Neural progenitor cell (in vitro differentiated cells): Measurements from ENCODE around the gene PCNX4. TPM values are rescaled to one million over a fixed set of nuclear protein-coding genes. Genes with fewer than 3 reads are reported as not detected.
A peak's percentile ranks its signal among the peaks of the same experiment; 100 is the strongest.
"Not testable (repeated sequence)": the region's sequence is repeated elsewhere in the genome, so short reads cannot be mapped to it uniquely, and the experiment has no call there.

Experiments
- DNase-seq: peaks from one replicate; pipeline ENCODE4 v3.0.0-alpha.2; 2016; ENCODE audit warnings: low spot score
- H2AFZ ChIP-seq: fragments of 200-600 bp; sonication (generic); replicated peaks from 2 replicates; pipeline ENCODE4 v1.6.1; 2016; ENCODE audit warnings: antibody characterized with exemption
- H3F3A ChIP-seq: fragments of 200-600 bp; sonication (generic); 2 replicates; pipeline ENCODE4 v1.6.1; 2016; ENCODE audit warnings: antibody characterized with exemption, low read depth
- H3K27ac ChIP-seq: fragments of 200-600 bp; sonication (generic); 2 replicates; pipeline ENCODE4 v1.5.1; 2016; ENCODE audit warnings: mild to moderate bottlenecking
- H3K27me3 ChIP-seq: fragments of 200-600 bp; sonication (generic); 2 replicates; pipeline ENCODE4 v1.6.1; 2016; ENCODE audit warnings: mild to moderate bottlenecking, moderate library complexity
- H3K36me3 ChIP-seq: fragments of 200-600 bp; sonication (generic); 2 replicates; pipeline ENCODE4 v1.5.1; 2016
- H3K4me1 ChIP-seq: fragments of 200-600 bp; sonication (generic); 2 replicates; pipeline ENCODE4 v1.6.1; 2016; ENCODE audit warnings: mixed run types
- H3K4me2 ChIP-seq: fragments of 200-600 bp; sonication (generic); 2 replicates; pipeline ENCODE4 v1.6.1; 2016
- H3K4me3 ChIP-seq: fragments of 200-600 bp; sonication (generic); 2 replicates; pipeline ENCODE4 v1.5.1; 2016
- H3K79me2 ChIP-seq: fragments of 200-600 bp; sonication (generic); 2 replicates; pipeline ENCODE4 v1.6.1; 2016; ENCODE audit warnings: low read depth
- H3K9ac ChIP-seq: fragments of 200-600 bp; sonication (generic); 2 replicates; pipeline ENCODE4 v1.6.1; 2016
- H3K9me3 ChIP-seq: fragments of 200-600 bp; sonication (generic); 2 replicates; pipeline ENCODE4 v1.5.1; 2016; ENCODE audit warnings: low read depth
- H4K20me1 ChIP-seq: fragments of 200-600 bp; sonication (generic); 2 replicates; pipeline ENCODE4 v1.6.1; 2016; ENCODE audit warnings: low read depth
- H3K27ac Mint-ChIP-seq: 3 replicates; pipeline ENCODE4 v1.8.0; 2021; ENCODE audit warnings: mixed read lengths
- H3K27me3 Mint-ChIP-seq: 2 replicates; pipeline ENCODE4 v1.8.0; 2022; ENCODE audit warnings: low read depth, mild to moderate bottlenecking, inconsistent platforms, moderate library complexity, mixed read lengths; ENCODE audit not compliant: insufficient read depth
- H3K36me3 Mint-ChIP-seq: 3 replicates; pipeline ENCODE4 v1.8.0; 2021; ENCODE audit warnings: mixed read lengths
- H3K4me1 Mint-ChIP-seq: 3 replicates; pipeline ENCODE4 v1.8.0; 2021; ENCODE audit warnings: mixed read lengths
- H3K4me3 Mint-ChIP-seq: 3 replicates; pipeline ENCODE4 v1.8.0; 2021; ENCODE audit warnings: mild to moderate bottlenecking, moderate library complexity, mixed read lengths
- H3K9me3 Mint-ChIP-seq: 3 replicates; pipeline ENCODE4 v1.8.0; 2020; ENCODE audit warnings: mixed read lengths
- EZH2 ChIP-seq: fragments of 200-600 bp; sonication (generic); IDR thresholded peaks from 2 replicates; pipeline ENCODE4 v1.6.1; 2017; ENCODE audit warnings: antibody characterized with exemption, mild to moderate bottlenecking, moderate library complexity
- EZH2phosphoT487 ChIP-seq: fragments of 200-600 bp; sonication (generic); IDR thresholded peaks from 2 replicates; pipeline ENCODE4 v1.6.1; 2017; ENCODE audit warnings: antibody characterized with exemption
- total RNA-seq: library from RNA; depleted of rRNA; stranded (reverse); fragments of >200 nt; gene quantifications from 2 replicates; pipeline ENCODE4 v1.2.3, GENCODE V29; 2015; ENCODE audit warnings: low replicate concordance
- TF ChIP-seq, protein P1 (sequence below): fragments of 200-600 bp; sonication (generic); IDR thresholded peaks from 2 replicates; pipeline ENCODE4 v1.5.1; 2017; ENCODE audit warnings: antibody characterized with exemption, mild to moderate bottlenecking

Gene PCNX4
- total RNA-seq = 91.0 and 172 TPM in 2 replicates

DNA sequence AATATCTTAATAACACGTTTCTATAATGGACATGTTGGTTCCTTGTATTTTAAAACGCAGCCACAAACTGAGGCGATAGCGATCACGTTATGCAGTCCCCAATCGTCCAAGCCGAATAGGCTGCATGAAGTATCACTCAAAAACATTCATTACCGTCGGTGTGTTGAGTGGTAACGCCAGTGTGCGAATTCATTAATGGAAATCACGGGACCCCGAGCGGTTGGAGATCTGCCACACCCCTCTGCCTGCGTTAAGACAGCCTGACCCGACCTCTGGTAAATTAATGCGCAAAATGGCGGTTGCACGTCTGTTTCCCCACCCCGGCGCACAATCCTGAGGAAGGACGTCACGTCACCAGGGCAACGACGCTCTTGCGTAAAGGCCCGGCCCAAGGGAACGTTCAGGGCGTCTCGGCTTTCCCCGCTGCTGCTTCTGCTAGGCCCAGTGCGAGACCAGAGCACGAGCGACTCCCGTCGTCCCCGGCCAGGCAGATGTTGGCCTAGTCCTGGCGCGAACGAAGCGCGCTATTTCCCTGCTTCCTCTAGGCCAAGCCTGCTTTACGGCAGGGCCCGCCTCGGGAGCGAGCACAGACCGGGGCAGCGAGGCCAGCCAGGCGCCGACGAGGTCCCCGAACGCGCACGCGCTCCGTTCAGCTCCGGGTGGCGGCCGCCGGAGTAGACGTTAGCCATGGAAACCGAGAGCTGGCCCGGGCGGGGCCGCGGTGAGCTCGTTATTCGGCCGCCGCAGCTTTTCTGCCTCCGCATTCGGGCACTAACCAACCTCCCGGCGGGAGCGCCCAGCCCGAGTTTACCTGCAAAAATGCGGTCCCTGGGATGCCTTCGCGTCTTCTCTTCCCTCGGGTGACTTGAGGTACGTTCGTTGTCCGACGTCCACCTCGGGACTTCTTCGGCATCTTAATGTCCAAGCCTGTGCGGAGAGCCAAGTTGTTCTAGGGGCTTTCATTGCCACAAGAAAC lies at the start of gene PCNX4:
TSS of gene PCNX4 (plus strand) at position 374 of the 976 bp plus-strand sequence. CDS start 15,716 bp downstream, outside the sequence.
- peak within 1 kb of the TSS; percentile 98 for H3K27ac Mint-ChIP-seq
- Histone ChIP-seq H3K4me3 (peak within 1 kb of the TSS; percentile 89), H4K20me1 (peaks cover 31% of the 10 kb centered on the region), H3K27ac (peak within 1 kb of the TSS; percentile 97), H3K9ac (peak within 1 kb of the TSS; percentile 67), H3K4me2 (peak within 1 kb of the TSS; percentile 90), H3K27me3 (no peaks in the 10 kb centered on the region), H3F3A (peaks cover 12% of the 10 kb centered on the region), H3K9me3 (no peaks in the 10 kb centered on the region), H3K79me2 (peaks cover 47% of the 10 kb centered on the region), H3K4me1 (peaks cover 19% of the 10 kb centered on the region), H2AFZ (peak within 1 kb of the TSS; percentile 79), H3K36me3 (no peaks in the 10 kb centered on the region)
- no peak for TF ChIP-seq EZH2phosphoT487
- TF ChIP-seq EZH2 = no peak
- TF ChIP-seq, protein P1, sequence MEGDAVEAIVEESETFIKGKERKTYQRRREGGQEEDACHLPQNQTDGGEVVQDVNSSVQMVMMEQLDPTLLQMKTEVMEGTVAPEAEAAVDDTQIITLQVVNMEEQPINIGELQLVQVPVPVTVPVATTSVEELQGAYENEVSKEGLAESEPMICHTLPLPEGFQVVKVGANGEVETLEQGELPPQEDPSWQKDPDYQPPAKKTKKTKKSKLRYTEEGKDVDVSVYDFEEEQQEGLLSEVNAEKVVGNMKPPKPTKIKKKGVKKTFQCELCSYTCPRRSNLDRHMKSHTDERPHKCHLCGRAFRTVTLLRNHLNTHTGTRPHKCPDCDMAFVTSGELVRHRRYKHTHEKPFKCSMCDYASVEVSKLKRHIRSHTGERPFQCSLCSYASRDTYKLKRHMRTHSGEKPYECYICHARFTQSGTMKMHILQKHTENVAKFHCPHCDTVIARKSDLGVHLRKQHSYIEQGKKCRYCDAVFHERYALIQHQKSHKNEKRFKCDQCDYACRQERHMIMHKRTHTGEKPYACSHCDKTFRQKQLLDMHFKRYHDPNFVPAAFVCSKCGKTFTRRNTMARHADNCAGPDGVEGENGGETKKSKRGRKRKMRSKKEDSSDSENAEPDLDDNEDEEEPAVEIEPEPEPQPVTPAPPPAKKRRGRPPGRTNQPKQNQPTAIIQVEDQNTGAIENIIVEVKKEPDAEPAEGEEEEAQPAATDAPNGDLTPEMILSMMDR = no peak
- H3K36me3 Mint-ChIP-seq = peaks cover 12% of the 10 kb centered on the region
- H3K9me3 Mint-ChIP-seq = peaks cover under 1% of the 10 kb centered on the region
- H3K27me3 Mint-ChIP-seq = no peaks in the 10 kb centered on the region
- peak within 1 kb of the TSS; percentile 96 for H3K4me3 Mint-ChIP-seq
- peaks cover 29% of the 10 kb centered on the region for H3K4me1 Mint-ChIP-seq
- DNase-seq = peak; percentile 98

DNA sequence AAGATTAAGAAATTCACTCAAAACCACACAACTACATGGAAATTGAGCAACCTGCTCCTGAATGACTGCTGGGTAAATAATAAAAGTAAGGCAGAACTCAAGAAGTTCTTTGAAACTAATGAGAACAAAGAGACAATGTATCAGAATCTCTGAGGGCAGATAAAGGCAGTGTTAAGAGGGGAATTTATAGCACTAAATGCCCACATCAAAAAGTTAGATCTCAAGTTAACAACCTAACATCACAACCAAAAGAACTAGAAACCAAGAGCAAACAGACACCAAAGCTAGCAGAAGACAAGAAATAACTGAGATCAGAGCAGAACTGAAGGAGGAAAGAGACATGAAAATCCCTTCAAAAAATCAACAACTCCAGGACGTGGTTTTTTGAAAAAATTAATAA lies 43.7 kb upstream of the PCNX4 start:
- H3K4me3 Mint-ChIP-seq, H3K27me3 Mint-ChIP-seq, H3K9me3 ChIP-seq, H3F3A ChIP-seq, H3K36me3 ChIP-seq, H3K27me3 ChIP-seq, H3K4me3 ChIP-seq, H2AFZ ChIP-seq, H3K4me2 ChIP-seq, H4K20me1 ChIP-seq, H3K4me1 Mint-ChIP-seq, H3K79me2 ChIP-seq, H3K27ac ChIP-seq, H3K9ac ChIP-seq, DNase-seq, H3K4me1 ChIP-seq, H3K27ac Mint-ChIP-seq, H3K36me3 Mint-ChIP-seq: not testable (repeated sequence)
- H3K9me3 Mint-ChIP-seq = peaks cover 11% of the 10 kb centered on the region

DNA sequence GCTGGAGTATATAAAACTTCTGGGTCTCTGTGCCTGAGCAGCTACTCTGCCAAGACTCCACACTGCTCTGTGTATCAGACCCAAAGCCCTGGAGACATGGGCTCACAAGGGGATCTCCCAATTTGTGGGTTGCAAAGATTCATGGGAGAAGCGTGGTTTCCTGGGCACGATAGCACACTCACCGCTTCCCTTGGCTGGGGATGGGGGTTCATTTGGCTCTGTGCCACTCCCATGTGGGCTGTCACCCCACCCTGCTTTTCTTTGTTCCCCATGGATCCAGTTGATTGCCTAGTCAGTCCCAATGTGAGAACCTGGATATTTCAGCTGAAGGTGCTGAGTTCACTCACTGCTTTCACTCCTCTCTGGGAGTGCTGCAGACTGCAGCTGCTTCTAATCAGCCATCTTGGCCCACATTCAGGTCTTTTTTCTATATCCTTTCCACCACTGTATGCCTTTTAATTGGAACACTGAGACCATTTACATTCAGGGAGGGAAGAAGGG lies 40.0 kb upstream of the PCNX4 start:
- Histone ChIP-seq H3K79me2 (no peaks in the 10 kb centered on the region), H2AFZ (peak overlapping the region; percentile 54), H3K4me3 (no peak overlapping the region), H3F3A (no peaks in the 10 kb centered on the region), H3K9ac (no peak overlapping the region), H3K36me3 (no peaks in the 10 kb centered on the region), H3K9me3 (no peaks in the 10 kb centered on the region), H3K27ac (no peak overlapping the region), H3K27me3 (no peaks in the 10 kb centered on the region), H3K4me2 (no peak overlapping the region), H4K20me1 (no peaks in the 10 kb centered on the region), H3K4me1 (no peaks in the 10 kb centered on the region)
- TF ChIP-seq EZH2phosphoT487 = no peak
- TF ChIP-seq, protein P1 = no peak
- TF ChIP-seq EZH2 = no peak
- Mint-ChIP-seq H3K9me3 (no peaks in the 10 kb centered on the region), H3K36me3 (no peaks in the 10 kb centered on the region), H3K27ac (no peak overlapping the region), H3K4me3 (no peak overlapping the region), H3K4me1 (no peaks in the 10 kb centered on the region), H3K27me3 (peaks cover 3% of the 10 kb centered on the region)
- DNase-seq = no peak

DNA sequence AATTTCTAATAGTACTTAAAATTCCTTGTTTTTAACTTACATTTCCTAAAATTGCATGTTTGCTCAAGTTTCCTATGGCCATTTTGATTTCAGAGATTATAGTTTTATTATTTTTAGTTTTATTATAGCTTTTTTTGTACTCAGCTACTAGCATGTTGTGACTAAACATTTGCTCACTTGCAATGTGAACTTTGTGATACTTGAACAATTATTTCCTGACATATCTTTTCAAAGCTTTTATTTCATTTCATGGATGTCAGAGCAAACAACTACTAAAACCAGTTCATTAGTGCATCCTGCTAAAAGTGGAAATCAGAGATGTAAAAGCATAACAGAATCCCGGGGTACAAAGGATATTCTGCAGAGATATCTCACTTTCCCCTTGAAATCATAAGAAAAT lies 33.6 kb upstream of the PCNX4 start:
- Mint-ChIP-seq H3K4me3 (no peak overlapping the region), H3K4me1 (no peaks in the 10 kb centered on the region)

More for the DNA sequence above, 33.6 kb upstream of the PCNX4 start:
- H3K36me3 Mint-ChIP-seq = no peaks in the 10 kb centered on the region
- H3K4me3 ChIP-seq = no peak overlapping the region
- peaks cover 2% of the 10 kb centered on the region for H3K27me3 Mint-ChIP-seq
- no peaks in the 10 kb centered on the region for H4K20me1 ChIP-seq
- no peaks in the 10 kb centered on the region for H3K9me3 Mint-ChIP-seq
- no peaks in the 10 kb centered on the region for H3F3A ChIP-seq
- no peaks in the 10 kb centered on the region for H3K36me3 ChIP-seq
- no peak overlapping the region for H3K4me2 ChIP-seq
- no peaks in the 10 kb centered on the region for H3K4me1 ChIP-seq
- DNase-seq = no peak
- H3K9me3 ChIP-seq = no peaks in the 10 kb centered on the region
- no peak overlapping the region for H3K27ac Mint-ChIP-seq
- no peak overlapping the region for H3K9ac ChIP-seq
- H3K27ac ChIP-seq = no peak overlapping the region
- no peak for TF ChIP-seq EZH2
- TF ChIP-seq EZH2phosphoT487 = no peak
- TF ChIP-seq, protein P1 = no peak
- H3K27me3 ChIP-seq = no peaks in the 10 kb centered on the region
- H2AFZ ChIP-seq = no peak overlapping the region
- H3K79me2 ChIP-seq = no peaks in the 10 kb centered on the region
